ENCODE data around the gene PANK4. TPM values are rescaled to one million over a fixed set of nuclear protein-coding genes. Genes with fewer than 3 reads are reported as not detected.

The PANK4 gene
- total and polyA plus RNA-seq, 10 of the 15 experiments (the other 5 are each of a cell fraction or from before 2014, with no cell fraction given) = 0.35 to 38.0 (median 18.6) TPM

DNA sequence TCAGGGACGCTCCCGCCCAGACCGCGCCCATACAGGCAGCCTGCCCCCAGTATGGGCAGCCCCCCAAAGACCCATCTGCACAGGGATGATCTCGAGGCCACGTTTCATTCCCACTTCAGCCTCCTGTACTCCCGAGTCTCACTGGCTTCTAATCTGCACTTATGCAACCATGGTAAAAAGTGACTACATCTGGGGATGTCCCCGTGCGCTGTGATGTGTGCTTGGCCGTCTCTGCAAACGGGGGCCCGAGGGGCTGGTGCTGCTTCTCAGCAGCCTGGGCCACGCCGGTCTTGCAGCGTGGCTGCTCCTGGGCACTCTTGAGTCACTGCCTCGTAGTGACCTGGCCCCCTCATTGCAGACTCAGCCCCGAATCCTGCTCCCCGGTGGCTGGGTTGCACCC is 67.7 kb downstream of the PANK4 start:
- intact Hi-C loops (cut with micrococcal nuclease; ENCODE audit: unreplicated experiment) (no loop called here), in situ Hi-C loops (cut with MboI) (no loop called here)
- Histone ChIP-seq H3K4me3 (no peak overlapping the region), H3K27ac (ENCODE audit: control insufficient read depth, insufficient read depth) (no peak overlapping the region), H4K20me1 (ENCODE audit: control insufficient read depth, insufficient read depth) (no peaks in the 10 kb centered on the region), H2AFZ (ENCODE audit: control insufficient read depth, low read depth, low read length) (no peak overlapping the region), H3K4me2 (ENCODE audit: control insufficient read depth, insufficient read depth) (no peak overlapping the region), H3K36me3 (ENCODE audit: control insufficient read depth in 2 of 2, insufficient read depth in 2 of 2, low read length in 1 of 2) (no peaks in the 10 kb centered on the region), H3K9ac (ENCODE audit: control insufficient read depth, insufficient read depth, low read length) (no peak overlapping the region), H3K27me3 (replicated peaks in 1 of 2; ENCODE audit: control insufficient read depth in 2 of 2, insufficient read depth in 2 of 2, low read length in 1 of 2) (no peaks in the 10 kb centered on the region; a peak in 1 of 4 replicates), H3K4me1 (ENCODE audit: control insufficient read depth, insufficient read depth, low read length) (no peaks in the 10 kb centered on the region), H3K79me2 (ENCODE audit: control insufficient read depth, insufficient read depth, low read length) (no peaks in the 10 kb centered on the region), H3K9me3 (replicated peaks; ENCODE audit: control insufficient read depth, insufficient read depth, low read length) (no peaks in the 10 kb centered on the region)
- WGBS (ENCODE audit: insufficient coverage, insufficient replicate concordance, low lambda C conversion rate, missing lambda C conversion rate) = 19% methylated on average over 18 of the region's 18 CpGs
- ChIA-PET RAD21 (ENCODE audit: unreplicated experiment) (no interaction called here), SMC1A (ENCODE audit: uncharacterized antibody, unreplicated experiment) (no interaction called here), POLR2A (no interaction called here), CTCF (no interaction called here)
- peak; percentile 46 for ATAC-seq
- DNase-seq (ENCODE audit: low read depth, low spot score) = no peak
- no TSS peak for BruUV-seq (replicated peaks)
- no peak for FAIRE-seq
- TF ChIP-seq NFYB (IDR thresholded peaks at IDR 0.05; ENCODE audit: insufficient read depth, low read depth, low read length) (no peak), CREM (IDR thresholded peaks at IDR 0.05; ENCODE audit: low read depth) (no peak), HDGF (IDR thresholded peaks at IDR 0.05) (no peak), JUNB (IDR thresholded peaks at IDR 0.05) (no peak), SREBF2 (IDR thresholded peaks at IDR 0.05; ENCODE audit: low read length) (no peak), CBX3 (IDR thresholded peaks at IDR 0.05; ENCODE audit: borderline replicate concordance, low read depth) (no peak)
- TF ChIP-seq, protein P1, sequence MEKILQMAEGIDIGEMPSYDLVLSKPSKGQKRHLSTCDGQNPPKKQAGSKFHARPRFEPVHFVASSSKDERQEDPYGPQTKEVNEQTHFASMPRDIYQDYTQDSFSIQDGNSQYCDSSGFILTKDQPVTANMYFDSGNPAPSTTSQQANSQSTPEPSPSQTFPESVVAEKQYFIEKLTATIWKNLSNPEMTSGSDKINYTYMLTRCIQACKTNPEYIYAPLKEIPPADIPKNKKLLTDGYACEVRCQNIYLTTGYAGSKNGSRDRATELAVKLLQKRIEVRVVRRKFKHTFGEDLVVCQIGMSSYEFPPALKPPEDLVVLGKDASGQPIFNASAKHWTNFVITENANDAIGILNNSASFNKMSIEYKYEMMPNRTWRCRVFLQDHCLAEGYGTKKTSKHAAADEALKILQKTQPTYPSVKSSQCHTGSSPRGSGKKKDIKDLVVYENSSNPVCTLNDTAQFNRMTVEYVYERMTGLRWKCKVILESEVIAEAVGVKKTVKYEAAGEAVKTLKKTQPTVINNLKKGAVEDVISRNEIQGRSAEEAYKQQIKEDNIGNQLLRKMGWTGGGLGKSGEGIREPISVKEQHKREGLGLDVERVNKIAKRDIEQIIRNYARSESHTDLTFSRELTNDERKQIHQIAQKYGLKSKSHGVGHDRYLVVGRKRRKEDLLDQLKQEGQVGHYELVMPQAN (conservative IDR thresholded peaks at IDR 0.05) = no peak
- TF ChIP-seq, protein P2, sequence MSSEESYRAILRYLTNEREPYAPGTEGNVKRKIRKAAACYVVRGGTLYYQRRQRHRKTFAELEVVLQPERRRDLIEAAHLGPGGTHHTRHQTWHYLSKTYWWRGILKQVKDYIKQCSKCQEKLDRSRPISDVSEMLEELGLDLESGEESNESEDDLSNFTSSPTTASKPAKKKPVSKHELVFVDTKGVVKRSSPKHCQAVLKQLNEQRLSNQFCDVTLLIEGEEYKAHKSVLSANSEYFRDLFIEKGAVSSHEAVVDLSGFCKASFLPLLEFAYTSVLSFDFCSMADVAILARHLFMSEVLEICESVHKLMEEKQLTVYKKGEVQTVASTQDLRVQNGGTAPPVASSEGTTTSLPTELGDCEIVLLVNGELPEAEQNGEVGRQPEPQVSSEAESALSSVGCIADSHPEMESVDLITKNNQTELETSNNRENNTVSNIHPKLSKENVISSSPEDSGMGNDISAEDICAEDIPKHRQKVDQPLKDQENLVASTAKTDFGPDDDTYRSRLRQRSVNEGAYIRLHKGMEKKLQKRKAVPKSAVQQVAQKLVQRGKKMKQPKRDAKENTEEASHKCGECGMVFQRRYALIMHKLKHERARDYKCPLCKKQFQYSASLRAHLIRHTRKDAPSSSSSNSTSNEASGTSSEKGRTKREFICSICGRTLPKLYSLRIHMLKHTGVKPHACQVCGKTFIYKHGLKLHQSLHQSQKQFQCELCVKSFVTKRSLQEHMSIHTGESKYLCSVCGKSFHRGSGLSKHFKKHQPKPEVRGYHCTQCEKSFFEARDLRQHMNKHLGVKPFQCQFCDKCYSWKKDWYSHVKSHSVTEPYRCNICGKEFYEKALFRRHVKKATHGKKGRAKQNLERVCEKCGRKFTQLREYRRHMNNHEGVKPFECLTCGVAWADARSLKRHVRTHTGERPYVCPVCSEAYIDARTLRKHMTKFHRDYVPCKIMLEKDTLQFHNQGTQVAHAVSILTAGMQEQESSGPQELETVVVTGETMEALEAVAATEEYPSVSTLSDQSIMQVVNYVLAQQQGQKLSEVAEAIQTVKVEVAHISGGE (CRISPR knock-in tag; IDR thresholded peaks at IDR 0.05) = no peak
- TF ChIP-seq, protein P3, sequence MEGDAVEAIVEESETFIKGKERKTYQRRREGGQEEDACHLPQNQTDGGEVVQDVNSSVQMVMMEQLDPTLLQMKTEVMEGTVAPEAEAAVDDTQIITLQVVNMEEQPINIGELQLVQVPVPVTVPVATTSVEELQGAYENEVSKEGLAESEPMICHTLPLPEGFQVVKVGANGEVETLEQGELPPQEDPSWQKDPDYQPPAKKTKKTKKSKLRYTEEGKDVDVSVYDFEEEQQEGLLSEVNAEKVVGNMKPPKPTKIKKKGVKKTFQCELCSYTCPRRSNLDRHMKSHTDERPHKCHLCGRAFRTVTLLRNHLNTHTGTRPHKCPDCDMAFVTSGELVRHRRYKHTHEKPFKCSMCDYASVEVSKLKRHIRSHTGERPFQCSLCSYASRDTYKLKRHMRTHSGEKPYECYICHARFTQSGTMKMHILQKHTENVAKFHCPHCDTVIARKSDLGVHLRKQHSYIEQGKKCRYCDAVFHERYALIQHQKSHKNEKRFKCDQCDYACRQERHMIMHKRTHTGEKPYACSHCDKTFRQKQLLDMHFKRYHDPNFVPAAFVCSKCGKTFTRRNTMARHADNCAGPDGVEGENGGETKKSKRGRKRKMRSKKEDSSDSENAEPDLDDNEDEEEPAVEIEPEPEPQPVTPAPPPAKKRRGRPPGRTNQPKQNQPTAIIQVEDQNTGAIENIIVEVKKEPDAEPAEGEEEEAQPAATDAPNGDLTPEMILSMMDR (IDR thresholded peaks at IDR 0.05 in 2 of 3, conservative IDR thresholded peaks at IDR 0.05 in 1 of 3; ENCODE audit: control insufficient read depth in 2 of 3, extremely low read depth in 1 of 3, insufficient read depth in 1 of 3, low read depth in 3 of 3, low read length in 3 of 3) = no peak
- TF ChIP-seq, protein P4, sequence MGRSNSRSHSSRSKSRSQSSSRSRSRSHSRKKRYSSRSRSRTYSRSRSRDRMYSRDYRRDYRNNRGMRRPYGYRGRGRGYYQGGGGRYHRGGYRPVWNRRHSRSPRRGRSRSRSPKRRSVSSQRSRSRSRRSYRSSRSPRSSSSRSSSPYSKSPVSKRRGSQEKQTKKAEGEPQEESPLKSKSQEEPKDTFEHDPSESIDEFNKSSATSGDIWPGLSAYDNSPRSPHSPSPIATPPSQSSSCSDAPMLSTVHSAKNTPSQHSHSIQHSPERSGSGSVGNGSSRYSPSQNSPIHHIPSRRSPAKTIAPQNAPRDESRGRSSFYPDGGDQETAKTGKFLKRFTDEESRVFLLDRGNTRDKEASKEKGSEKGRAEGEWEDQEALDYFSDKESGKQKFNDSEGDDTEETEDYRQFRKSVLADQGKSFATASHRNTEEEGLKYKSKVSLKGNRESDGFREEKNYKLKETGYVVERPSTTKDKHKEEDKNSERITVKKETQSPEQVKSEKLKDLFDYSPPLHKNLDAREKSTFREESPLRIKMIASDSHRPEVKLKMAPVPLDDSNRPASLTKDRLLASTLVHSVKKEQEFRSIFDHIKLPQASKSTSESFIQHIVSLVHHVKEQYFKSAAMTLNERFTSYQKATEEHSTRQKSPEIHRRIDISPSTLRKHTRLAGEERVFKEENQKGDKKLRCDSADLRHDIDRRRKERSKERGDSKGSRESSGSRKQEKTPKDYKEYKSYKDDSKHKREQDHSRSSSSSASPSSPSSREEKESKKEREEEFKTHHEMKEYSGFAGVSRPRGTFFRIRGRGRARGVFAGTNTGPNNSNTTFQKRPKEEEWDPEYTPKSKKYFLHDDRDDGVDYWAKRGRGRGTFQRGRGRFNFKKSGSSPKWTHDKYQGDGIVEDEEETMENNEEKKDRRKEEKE (IDR thresholded peaks at IDR 0.05) = no peak

Data from GM12878 (cell line).